Measurements from ENCODE around the gene AKAP11.

DNA sequence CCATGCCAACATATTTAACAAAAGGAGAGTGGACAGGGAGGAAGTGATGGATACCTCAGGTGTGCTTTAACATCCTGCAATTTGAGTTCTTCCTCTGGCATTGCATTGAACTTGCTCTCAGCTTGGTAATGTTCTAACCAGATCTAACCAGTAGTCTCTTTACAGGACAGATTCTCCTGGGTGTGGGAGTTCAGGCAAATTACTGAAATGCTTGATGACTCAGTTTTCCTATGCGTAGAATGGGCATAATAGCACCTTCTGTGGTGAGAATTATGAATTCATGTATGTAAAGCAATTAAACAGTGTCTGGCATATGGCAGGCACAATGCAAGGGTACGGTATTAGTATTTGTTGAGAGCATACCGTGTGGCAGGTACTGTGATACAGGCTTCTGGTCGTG lies 3.6 kb downstream of the AKAP11 start:
- TF ChIP-seq, protein P1, sequence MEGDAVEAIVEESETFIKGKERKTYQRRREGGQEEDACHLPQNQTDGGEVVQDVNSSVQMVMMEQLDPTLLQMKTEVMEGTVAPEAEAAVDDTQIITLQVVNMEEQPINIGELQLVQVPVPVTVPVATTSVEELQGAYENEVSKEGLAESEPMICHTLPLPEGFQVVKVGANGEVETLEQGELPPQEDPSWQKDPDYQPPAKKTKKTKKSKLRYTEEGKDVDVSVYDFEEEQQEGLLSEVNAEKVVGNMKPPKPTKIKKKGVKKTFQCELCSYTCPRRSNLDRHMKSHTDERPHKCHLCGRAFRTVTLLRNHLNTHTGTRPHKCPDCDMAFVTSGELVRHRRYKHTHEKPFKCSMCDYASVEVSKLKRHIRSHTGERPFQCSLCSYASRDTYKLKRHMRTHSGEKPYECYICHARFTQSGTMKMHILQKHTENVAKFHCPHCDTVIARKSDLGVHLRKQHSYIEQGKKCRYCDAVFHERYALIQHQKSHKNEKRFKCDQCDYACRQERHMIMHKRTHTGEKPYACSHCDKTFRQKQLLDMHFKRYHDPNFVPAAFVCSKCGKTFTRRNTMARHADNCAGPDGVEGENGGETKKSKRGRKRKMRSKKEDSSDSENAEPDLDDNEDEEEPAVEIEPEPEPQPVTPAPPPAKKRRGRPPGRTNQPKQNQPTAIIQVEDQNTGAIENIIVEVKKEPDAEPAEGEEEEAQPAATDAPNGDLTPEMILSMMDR (IDR thresholded peaks at IDR 0.05) = no peak
- TF ChIP-seq EP300 (IDR thresholded peaks at IDR 0.05; ENCODE audit: low read depth) = no peak

All from transverse colon (tissue), 3 donors.